NCI-H1417 (cell line): ENCODE results near the gene CGAS.
"Not testable (repeated sequence)": the region's sequence is repeated elsewhere in the genome, so short reads cannot be mapped to it uniquely, and the experiment has no call there.

ENCODE experiments used
- DNase-seq, 3 experiments: peaks; one replicate each; lab custom pipeline; 2025; lab: John Stamatoyannopoulos, UW

The CGAS gene

GRCh38 chr6:73395875-73396274 lies 56.2 kb downstream of the CGAS start:
- DNase-seq: no peak

GRCh38 chr6:73394577-73395354 lies 57.3 kb downstream of the CGAS start, which contains the start of gene DDX43:
Gene DDX43 (plus strand): TSS chr6:73394828. CDS start chr6:73394906, 78 bp downstream.
- DNase-seq: no peak

- no peak for DNase-seq
Observed at GRCh38 chr6:73393278-73393677, 58.8 kb downstream of the CGAS start.

GRCh38 chr6:73392188-73392587 lies 59.9 kb downstream of the CGAS start:
- peak in 1 of 3 experiments; percentile 5 for DNase-seq

- no peak for DNase-seq
Observed at GRCh38 chr6:73391675-73392074, 60.4 kb downstream of the CGAS start.

- DNase-seq: no peak
Observed at GRCh38 chr6:73389854-73390253, 62.2 kb downstream of the CGAS start.

GRCh38 chr6:73388800-73389512 lies 63.1 kb downstream of the CGAS start:
- peak; percentile 26 to 33 (median 26) for DNase-seq

GRCh38 chr6:73388433-73388799 lies 63.7 kb downstream of the CGAS start:
- no peak for DNase-seq

- no peak for DNase-seq
Observed at GRCh38 chr6:73382462-73383113, 69.5 kb downstream of the CGAS start.

- DNase-seq: not testable (repeated sequence)
Observed at GRCh38 chr6:73381531-73381930, 70.6 kb downstream of the CGAS start.

GRCh38 chr6:73377225-73377624 lies 74.9 kb downstream of the CGAS start:
- no peak for DNase-seq

- DNase-seq: no peak
Observed at GRCh38 chr6:73375216-73375615, 76.9 kb downstream of the CGAS start.
